GM21526 (cell line): ENCODE results near the gene WDR27.

ENCODE experiments used
- ATAC-seq: cut with Tn5 transposase; IDR thresholded peaks from one replicate; pipeline ENCODE4 v1.9.1; 2021; ENCODE audit warnings: moderate library complexity; ENCODE audit not compliant: unreplicated experiment, low FRiP score

WDR27 gene

GRCh38 chr6:169701954-169702839, at the start of gene WDR27, which contains the start of gene C6orf120:
Gene WDR27, minus strand, starts transcription at chr6:169702029. Its CDS starts 13,024 bp downstream, at chr6:169689005.
Gene C6orf120, plus strand, starts transcription at chr6:169702126. Its CDS starts 334 bp downstream, at chr6:169702460.
- peak; percentile 94 for ATAC-seq

GRCh38 chr6:169746556-169746955, 44.7 kb upstream of the WDR27 start:
- ATAC-seq, result no peak

- no peak for ATAC-seq
Observed at GRCh38 chr6:169745405-169745804, 43.6 kb upstream of the WDR27 start.

DNA sequence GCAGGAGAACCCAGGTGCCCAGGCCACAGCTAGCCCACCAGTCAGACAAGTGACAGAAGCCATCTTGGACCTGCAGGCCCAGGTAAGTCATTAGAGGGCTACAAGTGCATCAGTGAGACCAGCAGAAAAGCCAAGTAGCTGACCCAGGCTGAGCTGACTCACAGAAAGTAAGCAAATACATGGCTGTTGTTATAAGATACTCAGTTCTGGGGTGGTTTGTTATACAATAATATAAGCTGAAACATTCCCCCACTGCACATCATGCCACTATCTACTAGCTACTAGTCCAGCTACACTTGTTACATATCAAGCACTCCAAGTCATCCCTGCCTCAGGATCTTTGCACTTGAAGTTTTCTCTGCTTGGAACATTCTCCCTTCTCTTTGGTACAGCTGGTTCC, 39.5 kb upstream of the WDR27 start:
- ATAC-seq, result no peak

DNA sequence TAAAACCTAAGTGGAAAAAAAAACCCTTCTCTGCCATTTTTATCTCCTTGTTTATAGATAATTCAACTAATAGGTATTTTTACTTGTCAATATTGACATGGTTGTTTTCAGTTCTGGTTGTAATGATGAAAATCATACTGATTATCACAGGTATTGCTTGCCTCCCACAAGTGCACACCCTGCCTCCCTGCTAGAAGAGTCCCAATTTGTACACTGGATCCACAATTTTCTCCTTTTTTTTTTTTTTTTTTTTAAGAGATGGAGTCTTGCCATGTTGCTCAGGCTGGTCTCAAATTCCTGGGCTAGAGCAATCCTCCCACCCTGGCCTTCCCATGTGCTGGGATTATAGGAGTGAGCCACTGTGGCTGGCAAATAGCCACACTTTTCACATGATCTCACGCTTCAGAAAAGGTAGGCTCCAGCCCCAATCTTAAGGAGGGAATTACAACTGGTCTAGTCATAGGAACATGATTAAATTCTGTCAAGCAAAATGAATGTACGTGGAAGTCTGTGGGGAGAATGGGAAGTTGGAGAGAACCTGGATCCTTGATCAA, 37.2 kb upstream of the WDR27 start:
- no peak for ATAC-seq

DNA sequence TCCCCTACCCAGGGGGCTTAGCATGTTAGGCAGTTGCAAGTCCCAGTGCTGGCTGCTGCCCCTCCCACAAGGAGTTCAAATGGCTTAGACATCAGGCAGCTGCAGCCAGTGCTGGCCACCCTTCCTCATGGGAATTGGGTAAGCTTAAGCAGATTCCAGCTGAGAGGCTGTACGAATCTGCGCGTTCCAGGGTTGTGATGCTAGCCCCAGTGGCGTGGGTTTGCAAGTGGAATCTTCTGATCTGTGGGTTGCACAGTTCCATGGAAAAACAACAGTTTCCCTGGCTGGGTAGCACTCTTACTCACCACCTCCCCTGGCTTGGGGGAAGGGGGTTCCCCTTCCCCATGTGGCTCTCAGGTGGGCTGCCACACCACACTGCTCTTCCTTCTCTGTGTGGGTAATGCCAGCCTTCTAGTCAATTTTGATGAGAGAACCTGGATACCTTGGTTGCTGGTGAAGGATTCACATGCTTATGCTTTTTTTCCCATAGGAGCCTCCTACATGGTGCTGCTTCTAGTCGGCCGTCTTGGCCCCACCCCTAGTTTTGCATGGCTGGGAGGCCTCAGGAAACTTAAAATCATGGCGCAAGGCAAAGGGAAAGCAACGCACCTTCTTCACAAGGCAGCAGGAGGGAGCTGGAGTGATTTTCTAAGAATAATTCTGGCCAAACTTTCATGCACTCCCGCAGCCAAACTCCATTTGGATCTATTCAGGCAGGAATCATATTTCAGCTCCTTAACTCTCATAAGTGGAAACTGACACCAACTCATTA, 36.6 kb upstream of the WDR27 start:
- ATAC-seq, result no peak

DNA sequence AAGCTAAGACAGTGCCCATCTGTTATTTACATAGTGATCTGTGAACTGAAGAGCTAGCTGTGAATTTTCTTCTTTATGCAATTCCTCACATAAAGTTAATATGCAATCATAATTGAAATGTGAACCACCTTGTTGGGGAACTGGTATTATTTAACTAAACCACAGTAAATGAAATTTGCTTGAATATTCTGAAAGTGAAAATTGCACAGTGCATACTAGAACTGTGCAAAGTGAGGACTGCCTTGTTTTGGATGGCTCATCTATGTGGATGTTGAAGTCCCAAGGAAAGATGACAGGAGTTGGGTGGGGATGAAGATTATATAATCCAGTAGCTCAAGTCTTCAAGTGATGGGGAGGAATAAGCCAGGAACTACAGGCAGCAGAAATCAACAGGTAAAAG, 28.1 kb upstream of the WDR27 start:
- ATAC-seq, result no peak

DNA sequence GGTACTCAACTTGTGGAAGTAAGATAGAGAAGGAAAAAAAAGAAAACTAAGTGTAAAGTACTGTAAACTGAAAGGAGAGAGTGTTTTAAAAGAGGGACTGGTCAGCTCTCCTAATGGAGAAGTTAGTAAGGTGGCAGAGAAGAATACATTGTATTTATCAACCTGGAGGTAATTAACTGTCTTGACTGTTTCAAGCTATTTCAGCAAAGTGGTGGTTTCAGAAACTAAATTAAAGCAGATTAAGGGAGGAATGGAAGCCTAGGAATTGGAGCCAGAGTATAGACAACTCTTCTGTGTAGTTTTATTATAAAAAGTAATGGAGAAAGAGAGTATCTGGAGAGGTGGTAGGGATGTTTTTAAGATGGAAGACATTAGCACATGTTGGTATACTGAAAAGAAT, 25.1 kb upstream of the WDR27 start:
- ATAC-seq, result no peak

GRCh38 chr6:169726049-169726400, 24.2 kb upstream of the WDR27 start:
- ATAC-seq, result no peak

GRCh38 chr6:169725125-169726048, 23.6 kb upstream of the WDR27 start:
- no peak for ATAC-seq

DNA sequence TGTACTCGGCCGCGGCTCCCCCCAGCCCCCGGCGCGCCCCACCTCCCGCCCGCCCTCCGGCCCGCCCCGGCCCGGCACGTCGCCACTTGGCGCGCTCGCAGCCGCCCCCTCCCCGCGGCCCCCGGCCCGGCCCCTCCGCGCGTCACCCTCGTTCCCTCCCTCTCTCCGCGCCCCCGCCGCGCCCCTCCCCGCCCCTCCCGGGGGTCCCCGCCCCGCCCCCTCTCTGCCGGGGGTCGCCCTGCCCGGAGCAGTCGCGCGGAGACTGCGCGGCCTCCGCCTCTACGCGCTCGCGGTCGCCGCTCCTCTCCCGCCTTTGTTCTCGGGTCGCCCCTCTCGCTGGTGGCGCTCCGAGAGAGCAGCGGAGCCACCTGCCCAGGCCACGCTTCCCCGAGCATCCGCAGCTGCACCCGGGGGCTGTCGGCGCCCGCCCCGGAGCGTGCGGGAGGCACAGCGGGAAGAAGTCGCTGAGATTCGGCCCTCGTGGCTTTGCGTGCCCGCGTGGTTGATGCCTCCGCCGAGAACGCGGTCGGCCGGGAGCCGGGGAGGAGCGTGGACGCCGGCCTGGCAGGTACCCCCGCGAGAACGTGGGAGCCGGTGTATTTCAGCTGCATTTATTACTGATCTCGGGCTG, 22.8 kb upstream of the WDR27 start, which contains the start of gene PHF10:
Gene PHF10 (minus strand): TSS at position 7 of the 631 bp plus-strand sequence. CDS start 569 bp downstream, outside the sequence.
- peak; percentile 33 for ATAC-seq

DNA sequence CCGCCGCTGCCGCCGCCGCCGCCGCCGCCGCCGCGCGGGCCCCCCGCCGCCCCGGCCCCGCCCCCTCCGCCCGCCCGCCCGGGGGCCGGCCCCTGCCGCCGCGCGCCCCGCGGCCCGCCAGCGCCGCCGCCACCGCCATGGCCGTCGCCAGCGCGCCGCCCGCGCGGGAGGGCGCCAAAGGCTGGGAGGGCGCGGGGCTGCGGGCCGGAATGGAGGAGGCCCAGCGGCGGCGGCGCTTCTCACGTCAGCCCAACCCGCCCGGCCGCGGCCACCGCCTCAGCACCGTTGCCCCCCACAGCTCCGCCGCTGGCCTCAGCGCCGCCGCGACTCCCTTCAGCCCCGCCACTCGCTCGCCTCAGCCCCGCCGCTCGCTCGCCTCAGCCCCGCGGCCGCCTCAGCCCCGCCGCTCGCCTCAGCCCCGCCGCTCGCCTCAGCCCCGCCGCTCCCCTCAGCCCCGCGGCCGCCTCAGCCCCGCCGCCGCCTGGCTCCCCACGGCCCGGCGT, 22.2 kb upstream of the WDR27 start:
- peak; percentile 34 for ATAC-seq

DNA sequence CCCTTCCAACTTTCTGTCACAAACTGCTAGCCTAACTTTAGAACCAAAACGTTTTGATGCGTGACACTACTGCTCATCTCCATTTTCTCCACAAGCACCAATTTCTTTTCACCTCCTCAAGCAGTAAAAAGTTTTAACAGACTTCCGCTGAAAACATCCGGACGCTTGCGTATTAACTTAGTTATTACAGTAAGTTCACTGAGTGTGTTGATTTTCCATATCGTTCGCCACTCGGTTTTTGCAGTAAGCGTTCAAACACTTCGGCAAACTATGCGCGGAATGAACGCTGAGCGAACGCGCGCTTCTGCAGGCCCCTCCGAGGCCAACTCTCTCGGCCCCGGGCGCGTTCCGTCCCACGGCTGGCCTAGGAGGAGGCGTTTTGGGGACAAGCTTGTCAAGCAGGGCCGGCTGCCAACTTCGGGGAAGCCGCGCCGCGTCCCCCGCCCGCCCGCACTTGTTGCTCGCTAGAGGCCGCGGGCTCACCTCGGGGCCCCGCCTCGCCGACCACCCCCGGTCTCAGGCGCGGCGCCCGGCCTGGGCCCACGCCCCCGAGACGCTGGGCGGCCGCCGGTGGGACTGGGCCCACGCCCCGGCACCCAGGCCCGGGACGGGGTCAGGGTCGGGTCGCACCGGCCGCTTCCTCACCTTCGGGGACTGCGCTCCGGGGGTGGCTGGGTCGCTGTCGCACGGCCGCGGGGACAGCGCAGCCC, 21.5 kb upstream of the WDR27 start:
- ATAC-seq, result peak; percentile 43

GRCh38 chr6:169722362-169723199, 20.8 kb upstream of the WDR27 start:
- peak; percentile 28 for ATAC-seq

DNA sequence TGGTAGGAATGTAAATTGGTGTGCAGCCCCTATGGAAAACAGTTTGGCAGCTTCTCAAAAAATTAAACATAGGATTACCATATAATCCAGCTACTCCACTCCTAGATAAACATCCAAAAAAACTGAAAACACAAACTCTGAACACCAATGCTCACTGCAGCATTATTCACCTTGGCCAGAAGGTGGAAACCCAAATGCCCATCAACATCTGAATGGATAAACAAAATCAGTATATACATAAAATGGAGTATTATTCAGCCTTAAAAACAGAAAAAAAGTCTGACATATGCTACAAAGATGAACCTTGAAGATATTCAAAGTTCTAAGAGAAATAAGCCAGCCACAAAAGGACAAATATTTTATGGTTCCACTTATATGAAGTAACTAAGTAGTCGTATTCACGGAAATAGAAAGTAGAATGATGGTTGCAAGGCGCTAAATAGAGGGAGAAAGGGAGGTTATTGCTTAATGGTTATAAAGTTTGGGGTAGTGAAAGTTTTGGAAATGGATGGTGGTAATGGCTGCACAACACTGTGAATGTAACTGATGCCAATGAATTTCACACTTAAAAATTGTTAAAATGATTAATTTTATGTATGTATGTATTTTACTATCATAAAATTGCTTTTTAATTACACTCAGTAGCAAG, 18.5 kb upstream of the WDR27 start:
- ATAC-seq, result no peak

- ATAC-seq, result no peak
Observed at GRCh38 chr6:169719117-169719516, 17.3 kb upstream of the WDR27 start.

DNA sequence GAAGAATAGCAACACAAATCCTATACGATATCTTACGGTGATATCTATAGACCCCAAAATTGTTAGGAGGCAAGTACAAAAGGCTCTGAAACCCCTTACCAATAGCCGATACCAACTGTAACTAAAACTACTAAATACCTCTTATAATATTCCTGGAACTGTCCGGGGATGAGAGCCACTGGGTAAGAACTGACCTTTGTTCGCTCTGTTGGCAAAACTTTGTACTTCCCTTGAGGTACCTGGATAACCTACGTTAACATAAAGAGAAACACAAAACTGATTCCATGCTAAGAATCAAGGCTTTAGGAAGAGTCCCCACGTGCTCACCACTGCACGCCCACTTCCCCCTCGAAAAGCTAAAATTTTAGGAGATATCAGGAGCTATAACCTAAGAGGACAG, 12.8 kb upstream of the WDR27 start:
- no peak for ATAC-seq
